Measurements from ENCODE around the gene CDKN2B. TPM values are rescaled to one million over a fixed set of nuclear protein-coding genes. Genes with fewer than 3 reads are reported as not detected.

CDKN2B gene
- total RNA-seq, 4 donors from 2014 or later = 36.8 to 430 (median 265) TPM

GRCh38 chr9:22009506-22009867, 382 bp upstream of the CDKN2B start:
- Histone ChIP-seq H3K27ac (peak overlapping the region; percentile 90 to 95 (median 93)), H3K9me3 (no peaks in the 10 kb centered on the region), H3K27me3 (peaks cover 48% of the 10 kb centered on the region), H3K4me3 (peak overlapping the region in 3 of 4 donors; percentile 55 to 76 (median 65)), H3K4me1 (peaks cover 0 to 34% (median 8%) of the 10 kb centered on the region in 4 donors), H3K36me3 (no peaks in the 10 kb centered on the region)
- no peak for DNase-seq
- intact Hi-C loops (cut with DNase I; ENCODE audit: low total_unique reads) = no loop called here
- WGBS, 2 donors (ENCODE audit: low coverage in 1 of 2) = 12% methylated on average over 6 of the region's 6 CpGs; no CpG with 5 or more reads in 1 of the 2 donors
- TF ChIP-seq POLR2A (IDR thresholded peaks at IDR 0.05) (no peak), EP300 (IDR thresholded peaks at IDR 0.05; ENCODE audit: low read depth) (no peak), CTCF (IDR thresholded peaks at IDR 0.05) (no peak), POLR2AphosphoS5 (IDR thresholded peaks at IDR 0.05) (no peak)
- in situ Hi-C loops (cut with MboI; ENCODE audit: low pct_ligation_motif_present in 1 of 4, low pct_unique_long_range_greater_than_20kb in 1 of 4, low sequenced_read_pairs in 3 of 4) = loop anchor here (10.0 to 25.0 kb wide), 3 partner anchors 195 to 228 kb away; partner anchors contain the start of gene MTAP (in 2 of the 4)

- Histone ChIP-seq H3K27me3 (peaks cover 59% of the 10 kb centered on the region), H3K9me3 (no peaks in the 10 kb centered on the region), H3K4me3 (peak overlapping the region; percentile 55 to 76 (median 66)), H3K36me3 (peaks cover 0 to 7% (median 0%) of the 10 kb centered on the region in 4 donors), H3K27ac (peak overlapping the region; percentile 90 to 95 (median 93)), H3K4me1 (peaks cover 0 to 34% (median 8%) of the 10 kb centered on the region in 4 donors)
- TF ChIP-seq CTCF (IDR thresholded peaks at IDR 0.05) = no peak
- TF ChIP-seq POLR2AphosphoS5 (IDR thresholded peaks at IDR 0.05) = no peak
- TF ChIP-seq POLR2A (IDR thresholded peaks at IDR 0.05) = no peak
- 3 to 4% methylated on average over 2 to 8 of the region's 8 CpGs for WGBS, 2 donors (ENCODE audit: low coverage in 1 of 2)
- DNase-seq = no peak
- intact Hi-C loops (cut with DNase I; ENCODE audit: low total_unique reads) = no loop called here
- in situ Hi-C loops (cut with MboI; ENCODE audit: low pct_ligation_motif_present in 1 of 4, low pct_unique_long_range_greater_than_20kb in 1 of 4, low sequenced_read_pairs in 3 of 4) = loop anchor here (10.0 to 25.0 kb wide), 3 partner anchors 194 to 229 kb away; partner anchors contain the start of gene MTAP (in 2 of the 4)
Measured at GRCh38 chr9:22008384-22008716, 755 bp downstream of the CDKN2B start.

GRCh38 chr9:22005702-22006606, 3.2 kb downstream of the CDKN2B start:
- no peak for TF ChIP-seq POLR2A (IDR thresholded peaks at IDR 0.05)
- TF ChIP-seq EP300 (IDR thresholded peaks at IDR 0.05; ENCODE audit: low read depth) = no peak
- no peak for TF ChIP-seq POLR2AphosphoS5 (IDR thresholded peaks at IDR 0.05)
- no peak for TF ChIP-seq CTCF (IDR thresholded peaks at IDR 0.05)
- Histone ChIP-seq H3K4me3 (peak overlapping the region in 2 of 4 donors; percentile 65 to 76), H3K9me3 (no peaks in the 10 kb centered on the region), H3K27ac (no peak overlapping the region), H3K4me1 (peaks cover 0 to 33% (median 7%) of the 10 kb centered on the region in 4 donors), H3K27me3 (peaks cover 81% of the 10 kb centered on the region), H3K36me3 (peaks cover 0 to 7% (median 0%) of the 10 kb centered on the region in 4 donors)
- DNase-seq = no peak
- intact Hi-C loops (cut with DNase I; ENCODE audit: low total_unique reads) (no loop called here), in situ Hi-C loops (cut with MboI; ENCODE audit: low pct_ligation_motif_present in 1 of 4, low pct_unique_long_range_greater_than_20kb in 1 of 4, low sequenced_read_pairs in 3 of 4) (loop anchor here (10.0 to 25.0 kb wide), 3 partner anchors 191 to 231 kb away; partner anchors contain the start of gene MTAP (in 2 of the 4))
- 11 to 57% methylated on average over 3 to 26 of the region's 44 CpGs for WGBS, 2 donors (ENCODE audit: low coverage in 1 of 2)

- no peak for DNase-seq
- intact Hi-C loops (cut with DNase I; ENCODE audit: low total_unique reads) = no loop called here
Measured at GRCh38 chr9:22005021-22005701, 3.9 kb downstream of the CDKN2B start.

More at GRCh38 chr9:22005021-22005701, 3.9 kb downstream of the CDKN2B start:
- Histone ChIP-seq H3K36me3 (peaks cover 0 to 7% (median 0%) of the 10 kb centered on the region in 4 donors), H3K9me3 (no peaks in the 10 kb centered on the region), H3K27me3 (peaks cover 78% of the 10 kb centered on the region), H3K4me1 (peaks cover 0 to 26% (median 4%) of the 10 kb centered on the region in 4 donors), H3K27ac (no peak overlapping the region), H3K4me3 (peak overlapping the region in 1 of 4 donors; percentile 76)
- in situ Hi-C loops (cut with MboI; ENCODE audit: low pct_ligation_motif_present in 1 of 4, low pct_unique_long_range_greater_than_20kb in 1 of 4, low sequenced_read_pairs in 3 of 4) = loop anchor here (10.0 to 25.0 kb wide), 3 partner anchors 190 to 232 kb away; partner anchors contain the start of gene MTAP (in 2 of the 4)
- WGBS, 2 donors (ENCODE audit: low coverage in 1 of 2) = 59 to 65% methylated on average over 4 to 25 of the region's 25 CpGs
- no peak for TF ChIP-seq CTCF (IDR thresholded peaks at IDR 0.05)
- no peak for TF ChIP-seq POLR2A (IDR thresholded peaks at IDR 0.05)
- no peak for TF ChIP-seq POLR2AphosphoS5 (IDR thresholded peaks at IDR 0.05)
- no peak for TF ChIP-seq EP300 (IDR thresholded peaks at IDR 0.05; ENCODE audit: low read depth)

All from transverse colon (tissue), 4 donors.